AG04450 (cell line): Measurements from ENCODE around the gene SPNS3. TPM values are rescaled to one million over a fixed set of nuclear protein-coding genes. Genes with fewer than 3 reads are reported as not detected.

Experiments used
- CTCF ChIA-PET: fragments of 300-600, 350-600 bp; formaldehyde crosslinking; extraction: SDS; loops from one replicate; lab custom pipeline; 2022; ENCODE audit warnings: antibody characterized with exemption, inconsistent platforms; lab: Charles Lee
- POLR2A ChIA-PET: fragments of 350-600 bp; formaldehyde crosslinking; extraction: SDS; loops from one replicate; lab custom pipeline; 2021; ENCODE audit warnings: antibody characterized with exemption, inconsistent platforms; lab: Yijun Ruan, JAX
- DNase-seq: peaks from one replicate; pipeline ENCODE4 v3.0.0-alpha.2; 2011; ENCODE audit warnings: low read depth, low spot score
- H3K27ac ChIP-seq: one replicate; pipeline ENCODE4 v1.5.1; 2012; ENCODE audit warnings: low read depth, low read length, control low read depth
- H3K27me3 ChIP-seq: one replicate; pipeline ENCODE4 v1.6.0; 2012; ENCODE audit warnings: low read length; ENCODE audit not compliant: control insufficient read depth, insufficient read depth
- H3K4me3 ChIP-seq: 2 replicates; pipeline ENCODE4 v1.5.1; 2011; ENCODE audit warnings: mild to moderate bottlenecking, low read depth, low read length, control low read depth
- H3K9me3 ChIP-seq: 2 replicates; pipeline ENCODE4 v1.5.1; 2012; ENCODE audit warnings: low read length; ENCODE audit not compliant: control insufficient read depth, insufficient read depth
- polyA plus RNA-seq: library from polyadenylated mRNA; depleted of rRNA; stranded (reverse); fragments of >200 nt; gene quantifications from 2 replicates; pipeline ENCODE4 v1.2.3, GENCODE V29; 2011
- TF ChIP-seq, protein P1 (sequence below): IDR thresholded peaks from 2 replicates; pipeline ENCODE4 v1.5.1; 2011; ENCODE audit warnings: low read depth, low read length, control low read depth, inconsistent platforms

SPNS3 gene
- polyA plus RNA-seq, 1 experiment, result not detected

GRCh38 chr17:4506892-4507291 is 73.2 kb downstream of the SPNS3 start:
- no peak for DNase-seq
- Histone ChIP-seq H3K9me3 (no peaks in the 10 kb centered on the region; the same call in 1 of the 2 replicates), H3K27ac (no peak overlapping the region), H3K4me3 (no peak overlapping the region), H3K27me3 (peaks cover 48% of the 10 kb centered on the region)
- ChIA-PET CTCF (interaction anchor here (0.6 kb wide), 1 partner anchor 369 kb away, joined by 3 read pairs; no protein-coding TSS in a partner anchor), POLR2A (no interaction called here)
- TF ChIP-seq, protein P1, sequence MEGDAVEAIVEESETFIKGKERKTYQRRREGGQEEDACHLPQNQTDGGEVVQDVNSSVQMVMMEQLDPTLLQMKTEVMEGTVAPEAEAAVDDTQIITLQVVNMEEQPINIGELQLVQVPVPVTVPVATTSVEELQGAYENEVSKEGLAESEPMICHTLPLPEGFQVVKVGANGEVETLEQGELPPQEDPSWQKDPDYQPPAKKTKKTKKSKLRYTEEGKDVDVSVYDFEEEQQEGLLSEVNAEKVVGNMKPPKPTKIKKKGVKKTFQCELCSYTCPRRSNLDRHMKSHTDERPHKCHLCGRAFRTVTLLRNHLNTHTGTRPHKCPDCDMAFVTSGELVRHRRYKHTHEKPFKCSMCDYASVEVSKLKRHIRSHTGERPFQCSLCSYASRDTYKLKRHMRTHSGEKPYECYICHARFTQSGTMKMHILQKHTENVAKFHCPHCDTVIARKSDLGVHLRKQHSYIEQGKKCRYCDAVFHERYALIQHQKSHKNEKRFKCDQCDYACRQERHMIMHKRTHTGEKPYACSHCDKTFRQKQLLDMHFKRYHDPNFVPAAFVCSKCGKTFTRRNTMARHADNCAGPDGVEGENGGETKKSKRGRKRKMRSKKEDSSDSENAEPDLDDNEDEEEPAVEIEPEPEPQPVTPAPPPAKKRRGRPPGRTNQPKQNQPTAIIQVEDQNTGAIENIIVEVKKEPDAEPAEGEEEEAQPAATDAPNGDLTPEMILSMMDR, result no peak

GRCh38 chr17:4507361-4508111 is 73.8 kb downstream of the SPNS3 start:
- Histone ChIP-seq H3K9me3 (no peaks in the 10 kb centered on the region; the same call in 1 of the 2 replicates), H3K4me3 (no peak overlapping the region), H3K27ac (no peak overlapping the region), H3K27me3 (peaks cover 45% of the 10 kb centered on the region)
- no peak for DNase-seq
- ChIA-PET CTCF (interaction anchor here (0.6 kb wide), 1 partner anchor 368 kb away, joined by 3 read pairs; no protein-coding TSS in a partner anchor), POLR2A (interaction anchor here (0.6 kb wide), 1 partner anchor 112 kb away, joined by 3 read pairs; no protein-coding TSS in a partner anchor)
- TF ChIP-seq, protein P1, result no peak

GRCh38 chr17:4508207-4508606 is 74.5 kb downstream of the SPNS3 start:
- Histone ChIP-seq H3K4me3 (no peak overlapping the region), H3K27ac (no peak overlapping the region), H3K9me3 (no peaks in the 10 kb centered on the region; the same call in 1 of the 2 replicates), H3K27me3 (peaks cover 38% of the 10 kb centered on the region)
- CTCF ChIA-PET, result no interaction called here
- no peak for DNase-seq
- TF ChIP-seq, protein P1, result no peak
- POLR2A ChIA-PET, result no interaction called here

DNA sequence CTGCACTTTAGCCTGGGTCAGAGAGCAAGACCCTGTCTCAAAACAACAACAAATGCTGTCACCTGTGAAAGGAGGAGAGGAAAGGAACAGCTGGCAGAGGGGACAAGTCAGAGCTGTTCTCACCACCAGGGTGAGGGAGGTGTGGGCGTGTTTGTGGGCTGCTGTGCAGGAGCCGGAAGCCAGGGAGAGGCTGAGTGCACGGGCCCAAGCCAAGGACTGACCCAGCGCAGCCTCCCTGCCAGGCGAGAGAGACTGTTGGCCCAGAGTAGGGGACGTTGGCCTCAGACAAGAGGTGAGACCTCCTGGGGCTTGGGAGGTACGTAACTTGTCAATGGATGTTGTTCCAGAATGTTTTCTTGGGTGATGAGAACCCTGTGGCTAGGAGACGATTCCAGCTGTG is 75.7 kb downstream of the SPNS3 start:
- Histone ChIP-seq H3K27ac (no peak overlapping the region), H3K9me3 (no peaks in the 10 kb centered on the region; the same call in 1 of the 2 replicates), H3K4me3 (no peak overlapping the region), H3K27me3 (peaks cover 35% of the 10 kb centered on the region)
- TF ChIP-seq, protein P1, result no peak
- DNase-seq, result no peak
- POLR2A ChIA-PET, result no interaction called here
- CTCF ChIA-PET, result no interaction called here
